DMS 273 treated with DMSO at 0.1 percent for 48 hours (cell line): ENCODE data around the gene GCNT3.
"Not testable (repeated sequence)": the region's sequence is repeated elsewhere in the genome, so short reads cannot be mapped to it uniquely, and the experiment has no call there.

Source experiments
- DNase-seq: peaks from one replicate; lab custom pipeline; 2025; lab: John Stamatoyannopoulos, UW

The GCNT3 gene

DNA sequence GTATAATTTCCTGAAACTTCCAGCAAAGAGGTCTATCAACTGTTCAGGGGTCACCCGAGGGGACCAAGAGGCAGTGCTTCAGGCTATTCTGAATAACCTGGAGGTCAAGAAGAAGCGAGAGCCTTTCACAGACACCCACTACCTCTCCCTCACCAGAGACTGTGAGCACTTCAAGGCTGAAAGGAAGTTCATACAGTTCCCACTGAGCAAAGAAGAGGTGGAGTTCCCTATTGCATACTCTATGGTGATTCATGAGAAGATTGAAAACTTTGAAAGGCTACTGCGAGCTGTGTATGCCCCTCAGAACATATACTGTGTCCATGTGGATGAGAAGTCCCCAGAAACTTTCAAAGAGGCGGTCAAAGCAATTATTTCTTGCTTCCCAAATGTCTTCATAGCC, 6.8 kb downstream of the GCNT3 start:
- no peak for DNase-seq

DNA sequence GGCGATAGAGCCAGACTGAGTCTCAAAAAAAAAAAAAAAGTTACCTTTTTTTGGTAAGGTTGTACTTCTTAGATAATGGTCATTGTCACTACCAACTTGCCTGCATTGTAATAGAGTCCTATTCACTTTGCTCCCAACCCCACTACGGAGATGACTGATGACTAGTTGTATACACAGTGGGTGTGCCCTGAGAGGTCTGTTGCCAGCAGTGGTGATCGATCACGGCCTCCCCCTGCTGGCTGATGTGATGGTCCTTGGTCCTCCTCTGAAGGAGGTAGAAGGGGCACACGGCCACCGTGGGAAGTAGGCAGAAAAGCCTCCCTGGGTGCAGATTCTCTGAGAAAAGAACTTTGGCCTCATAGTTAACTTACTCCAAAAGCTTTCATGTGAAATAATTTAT, 10.7 kb downstream of the GCNT3 start:
- no peak for DNase-seq

DNA sequence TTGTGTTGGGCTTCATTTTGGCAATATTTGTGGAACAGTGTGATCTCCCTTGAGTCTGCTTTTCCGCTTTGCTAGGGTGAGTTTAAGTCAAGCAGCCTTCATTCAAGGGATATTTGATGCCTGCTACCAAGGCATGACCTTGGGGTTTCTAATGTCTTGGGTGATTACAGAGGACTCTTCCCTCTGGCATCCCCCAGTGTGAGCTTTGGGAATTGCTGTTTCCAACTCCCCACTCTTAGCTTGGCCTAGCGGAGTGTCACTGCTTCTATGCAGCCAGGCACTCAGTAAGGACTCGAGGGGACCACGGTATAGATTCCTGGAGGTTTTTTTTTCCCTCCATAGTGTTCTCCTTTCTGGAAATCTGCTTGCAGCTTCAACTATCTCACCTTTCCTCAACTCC, 21.1 kb downstream of the GCNT3 start:
- no peak for DNase-seq

DNA sequence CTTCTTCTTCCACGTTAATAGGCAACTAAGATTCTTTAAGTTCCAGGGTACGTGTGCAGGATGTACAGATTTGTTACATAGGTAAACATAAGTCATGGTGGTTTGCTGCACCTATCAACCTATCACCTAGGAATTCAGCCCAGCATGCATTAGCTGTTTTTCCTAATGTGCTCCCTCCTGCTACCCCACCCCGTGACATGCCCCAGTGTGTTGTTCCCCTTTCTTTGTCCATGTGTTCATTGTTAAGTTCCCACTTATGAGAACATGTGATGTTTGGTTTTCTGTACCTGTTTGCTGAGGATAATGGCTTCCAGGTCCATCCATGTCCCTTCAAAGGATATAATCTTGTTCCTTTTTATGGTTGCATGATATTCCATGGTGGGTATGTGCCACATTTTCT, 24.6 kb downstream of the GCNT3 start:
- DNase-seq = no peak

DNA sequence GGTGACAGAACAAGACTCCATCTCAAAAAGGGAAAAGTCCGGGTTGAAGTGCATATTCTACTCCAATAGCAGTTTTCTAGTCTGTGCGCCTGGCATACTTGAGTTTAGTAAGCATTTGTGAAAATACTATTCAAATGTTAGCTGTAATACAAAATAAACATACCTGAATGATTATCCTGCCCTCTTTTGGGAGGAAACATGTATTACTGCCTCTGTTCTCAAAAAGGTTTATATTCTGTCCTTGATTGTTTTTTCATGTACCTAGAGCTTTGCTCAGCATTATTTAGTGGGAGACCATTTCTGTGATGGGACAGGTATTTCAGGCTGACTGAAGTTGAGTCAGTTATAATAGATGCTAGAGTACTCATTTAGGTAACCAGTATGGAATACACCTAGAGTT, 25.9 kb downstream of the GCNT3 start:
- not testable (repeated sequence) for DNase-seq

DNA sequence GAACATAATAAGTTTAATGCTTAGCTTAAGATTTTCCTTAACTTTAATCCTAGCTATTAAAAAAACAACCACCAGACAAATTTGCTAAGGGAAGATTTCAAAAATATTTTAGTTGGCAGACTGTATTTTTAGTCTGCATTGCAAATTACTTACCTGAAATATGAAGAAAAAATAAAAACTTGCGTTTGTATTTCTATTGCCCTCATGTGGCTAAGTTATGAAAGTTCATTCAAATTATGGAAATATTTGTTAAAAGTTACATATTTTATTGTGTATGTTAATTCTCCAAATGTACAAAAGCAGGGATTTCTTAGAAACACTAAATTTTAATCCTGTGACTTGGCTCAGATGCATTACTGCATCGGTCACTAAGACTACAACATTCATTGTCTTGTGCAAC, 30.8 kb downstream of the GCNT3 start:
- no peak for DNase-seq

DNA sequence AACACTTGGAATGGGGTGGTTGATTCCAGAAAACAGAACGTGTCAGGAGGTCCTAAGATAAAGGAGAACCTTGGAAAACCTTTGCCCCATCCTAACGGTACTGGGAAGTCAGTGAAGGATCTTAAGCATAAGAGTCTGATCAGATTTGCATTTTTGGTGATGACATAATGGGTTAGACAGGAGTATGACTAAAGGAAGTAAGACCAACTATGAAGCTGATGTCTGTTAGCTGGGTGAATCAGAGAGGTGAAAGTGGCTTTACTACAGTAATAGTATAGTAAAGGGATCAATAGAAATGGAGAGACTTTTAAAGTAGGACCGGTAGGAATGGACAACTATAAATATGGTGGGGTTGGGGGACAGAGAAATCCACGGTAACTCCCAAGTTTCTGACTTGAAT, 33.2 kb downstream of the GCNT3 start:
- DNase-seq = no peak

DNA sequence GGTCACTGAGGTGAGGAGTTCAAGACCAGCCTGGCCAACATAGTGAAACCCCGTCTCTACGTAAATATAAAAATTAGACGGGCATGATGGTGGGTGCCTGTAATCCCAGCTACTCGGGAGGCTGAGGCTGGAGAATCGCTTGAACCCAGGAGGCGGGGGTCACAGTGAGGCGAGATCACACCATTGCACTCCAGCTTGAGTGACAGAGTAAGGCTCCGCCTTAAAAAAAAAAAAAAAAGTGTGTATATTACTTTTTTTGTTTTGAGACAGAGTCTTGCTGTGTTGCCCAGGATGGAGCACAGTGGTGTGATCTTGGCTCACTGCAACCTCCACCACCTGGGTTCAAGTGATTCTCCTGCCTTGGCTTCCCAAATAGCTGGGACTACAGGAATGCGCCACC, 34.2 kb downstream of the GCNT3 start:
- not testable (repeated sequence) for DNase-seq

DNA sequence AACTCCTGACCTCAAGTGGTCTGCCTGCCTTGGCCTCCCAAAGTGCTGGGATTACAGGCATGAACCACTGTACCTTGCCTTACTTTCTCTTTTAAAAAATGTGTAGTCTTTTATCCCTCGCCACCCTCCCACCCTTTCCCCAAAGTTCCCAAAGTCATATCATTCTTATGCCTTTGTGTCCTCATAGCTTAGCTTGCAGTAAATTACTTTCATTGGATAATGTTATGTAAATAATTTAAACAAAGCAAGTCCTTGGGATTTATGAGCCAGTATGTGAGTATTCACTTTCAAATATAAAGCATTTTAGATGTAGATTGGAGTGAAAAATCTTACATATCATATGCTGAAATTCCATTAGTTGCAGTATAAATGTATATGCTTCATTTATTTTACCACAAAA, 34.7 kb downstream of the GCNT3 start:
- no peak for DNase-seq

DNA sequence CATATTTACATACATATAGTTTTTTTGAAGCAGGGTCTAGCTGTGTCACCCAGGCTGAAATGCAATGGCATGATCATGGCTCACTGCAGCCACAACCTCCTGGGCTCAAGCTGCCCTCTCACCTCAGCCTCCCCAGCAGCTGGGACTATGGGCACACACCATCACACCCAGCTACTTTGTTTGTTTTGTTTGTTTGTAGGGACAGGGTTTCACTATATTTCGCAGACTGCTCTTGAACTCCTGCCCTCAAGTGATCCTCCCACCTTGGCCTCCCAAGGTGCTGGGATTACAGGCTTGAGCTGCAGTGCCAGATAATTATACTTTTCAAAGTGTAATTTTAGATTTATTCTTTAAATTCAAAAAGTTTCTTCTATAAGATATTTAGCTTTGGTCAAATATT, 35.5 kb downstream of the GCNT3 start:
- DNase-seq = no peak

DNA sequence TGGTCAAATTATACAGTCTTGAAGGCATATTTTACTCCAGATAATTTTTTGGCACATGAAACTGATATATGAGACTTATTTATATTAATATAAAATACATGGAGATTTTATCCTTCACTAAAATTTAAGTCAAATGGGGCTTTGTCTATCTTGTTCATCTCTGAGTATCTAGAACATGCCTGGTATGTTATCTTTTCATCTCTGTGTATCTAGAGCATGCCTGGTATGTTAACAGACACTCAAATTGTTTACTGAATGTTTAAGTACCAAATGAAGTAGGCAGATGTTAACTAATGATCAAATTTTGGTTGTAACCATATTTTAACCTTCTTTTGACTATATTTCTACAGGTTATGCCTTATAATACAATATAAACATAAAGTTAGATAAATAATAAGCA, 38.0 kb downstream of the GCNT3 start:
- no peak for DNase-seq

DNA sequence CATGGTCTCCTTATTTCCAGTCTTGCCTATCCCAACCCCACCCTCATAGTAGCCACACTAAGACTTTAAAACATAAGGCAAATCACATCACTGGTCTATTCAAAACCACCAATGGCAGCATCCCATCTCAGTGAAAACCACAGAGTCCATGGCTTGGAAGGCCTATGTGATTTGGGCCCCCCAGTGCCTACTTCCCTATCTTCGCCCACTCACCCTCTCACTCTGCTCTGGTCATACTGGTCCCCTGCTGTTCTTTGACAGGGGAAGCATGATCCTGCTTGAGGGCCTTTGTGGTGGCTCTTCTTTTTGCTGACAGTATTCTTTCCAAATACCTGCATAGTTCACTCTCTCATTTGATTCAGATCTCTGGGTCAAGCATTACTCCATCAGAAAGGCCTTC, 42.5 kb downstream of the GCNT3 start:
- DNase-seq = no peak

DNA sequence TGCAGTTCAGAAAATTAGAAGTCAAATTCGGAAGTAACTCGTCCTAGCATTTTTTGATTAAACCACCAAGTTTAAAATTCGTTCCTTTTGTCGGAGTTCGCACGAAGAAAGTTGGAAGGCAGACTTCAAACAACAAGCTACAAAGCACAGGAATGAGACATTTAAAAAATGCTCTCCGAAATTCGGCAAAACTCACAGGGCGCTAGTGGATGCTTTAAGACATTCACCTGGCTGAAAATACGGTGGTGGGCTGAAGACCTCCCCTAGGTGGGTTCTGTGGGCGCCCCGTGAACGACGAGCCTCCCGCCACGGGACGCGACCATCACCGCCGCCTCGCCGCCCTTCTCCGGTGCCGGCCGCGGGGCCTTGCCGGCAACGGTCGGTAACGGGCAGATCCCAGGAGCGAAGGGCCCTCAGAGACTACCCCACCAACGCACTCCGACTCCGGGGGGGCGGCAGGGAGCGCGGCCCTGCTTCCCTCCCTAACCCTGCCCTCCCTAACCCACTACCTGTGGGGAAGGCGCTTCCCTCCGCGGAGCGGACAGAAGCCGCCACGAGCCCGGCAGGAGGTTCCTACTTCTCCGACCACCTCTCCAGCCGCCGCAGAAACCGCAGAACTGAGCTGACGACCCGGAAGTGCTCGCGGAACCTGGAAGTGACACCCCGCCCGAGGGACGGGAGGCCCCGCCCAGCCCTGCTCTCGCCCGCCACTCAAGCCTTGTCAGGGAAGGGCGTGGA, 45.5 kb downstream of the GCNT3 start, which contains the start of gene GTF2A2:
GTF2A2 (minus strand) TSS at position 619 of the 738 bp plus-strand sequence. CDS start 5,238 bp downstream, outside the sequence.
- peak; percentile 47 for DNase-seq

DNA sequence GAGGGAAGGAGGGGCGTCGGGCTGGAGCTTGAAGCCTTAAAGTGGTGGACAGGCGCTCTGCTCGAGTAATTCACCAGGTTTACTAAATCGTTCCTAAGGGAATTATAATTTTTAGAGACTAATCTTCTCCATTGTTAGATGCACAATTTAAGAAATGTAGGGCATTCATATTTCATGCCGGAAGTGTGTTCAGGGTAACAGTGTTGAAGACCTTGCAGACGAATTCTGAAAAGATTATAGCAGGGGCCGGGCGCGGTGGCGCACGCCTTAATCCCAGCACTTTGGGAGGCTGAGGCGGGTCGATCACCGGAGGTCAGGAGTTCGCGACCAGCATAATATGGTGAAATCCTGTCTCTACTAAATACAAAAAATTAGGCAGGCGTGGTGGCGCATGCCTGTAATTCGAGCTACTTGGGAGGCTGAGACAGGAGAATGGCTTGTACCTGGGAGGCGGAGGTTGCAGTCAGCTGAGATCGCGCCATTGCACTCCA, 46.1 kb downstream of the GCNT3 start:
- DNase-seq = no peak

DNA sequence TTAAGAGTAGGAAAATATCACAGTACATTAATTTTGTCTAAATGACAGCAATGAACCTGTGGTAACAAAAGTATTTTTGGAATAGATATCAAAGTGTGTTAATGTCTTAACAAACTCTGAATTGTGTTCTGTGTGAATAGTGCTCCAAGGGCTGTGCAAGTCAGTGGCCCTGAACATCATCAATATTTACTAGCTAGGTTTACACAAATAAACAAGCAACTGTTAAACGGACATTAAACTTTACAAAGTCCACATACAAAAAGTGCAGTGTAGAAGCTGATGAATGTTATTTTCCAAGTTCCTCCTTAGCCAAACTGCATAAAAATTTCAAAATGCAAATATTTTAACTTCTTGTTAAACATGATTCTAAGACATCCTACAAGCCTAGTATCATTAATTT, 47.8 kb downstream of the GCNT3 start:
- DNase-seq = no peak

DNA sequence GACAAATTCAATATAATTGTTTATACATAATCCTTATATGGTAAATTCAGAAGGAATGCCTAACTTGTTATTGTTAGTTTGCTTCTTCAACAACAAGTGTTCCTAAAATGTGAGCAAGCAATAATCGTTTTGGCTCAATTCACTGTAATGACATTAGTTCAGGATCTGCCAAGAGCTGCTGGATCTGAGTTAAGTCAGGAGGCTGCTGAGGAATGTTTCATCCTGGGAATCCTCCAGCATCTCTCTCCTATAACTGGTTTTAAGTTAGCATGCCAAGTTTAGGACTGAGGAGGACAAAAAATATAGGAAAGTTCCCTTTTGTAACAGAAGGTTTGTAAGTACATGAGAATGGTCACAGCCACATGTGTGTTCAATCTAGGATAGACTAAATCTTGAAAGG, 50.7 kb downstream of the GCNT3 start:
- DNase-seq = no peak

DNA sequence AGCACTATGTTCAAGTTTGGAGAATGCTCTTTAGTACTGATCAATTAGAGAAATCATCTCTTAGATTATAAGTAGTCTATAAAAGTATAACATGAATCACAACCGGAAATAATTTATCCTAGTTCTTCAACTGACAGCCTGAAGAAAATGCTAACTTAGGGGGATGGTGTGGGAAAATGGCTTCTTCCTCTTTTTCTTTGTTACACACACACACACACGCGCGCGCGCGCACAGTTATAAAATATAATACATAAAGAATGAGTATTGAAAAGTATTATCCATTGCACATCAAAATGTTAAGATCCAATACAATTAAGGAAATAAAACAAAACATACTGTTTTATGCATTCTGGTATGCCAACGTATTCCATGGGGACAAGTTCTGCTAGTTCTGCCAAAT, 57.0 kb downstream of the GCNT3 start:
- DNase-seq = no peak
